GM19240 (cell line): ENCODE results near the gene DGLUCY.
"Not testable (repeated sequence)": the region's sequence is repeated elsewhere in the genome, so short reads cannot be mapped to it uniquely, and the experiment has no call there.

ENCODE experiments used
- DNase-seq: peaks from one replicate; pipeline ENCODE4 v3.0.0; 2011; ENCODE audit warnings: low spot score; ENCODE audit not compliant: insufficient read length

DGLUCY gene

GRCh38 chr14:91257328-91258010 is 143.6 kb downstream of the DGLUCY start:
- no peak for DNase-seq

GRCh38 chr14:91258011-91258618 is 144.2 kb downstream of the DGLUCY start:
- DNase-seq, result no peak

GRCh38 chr14:91258876-91259275 is 145.0 kb downstream of the DGLUCY start:
- DNase-seq, result no peak

DNA sequence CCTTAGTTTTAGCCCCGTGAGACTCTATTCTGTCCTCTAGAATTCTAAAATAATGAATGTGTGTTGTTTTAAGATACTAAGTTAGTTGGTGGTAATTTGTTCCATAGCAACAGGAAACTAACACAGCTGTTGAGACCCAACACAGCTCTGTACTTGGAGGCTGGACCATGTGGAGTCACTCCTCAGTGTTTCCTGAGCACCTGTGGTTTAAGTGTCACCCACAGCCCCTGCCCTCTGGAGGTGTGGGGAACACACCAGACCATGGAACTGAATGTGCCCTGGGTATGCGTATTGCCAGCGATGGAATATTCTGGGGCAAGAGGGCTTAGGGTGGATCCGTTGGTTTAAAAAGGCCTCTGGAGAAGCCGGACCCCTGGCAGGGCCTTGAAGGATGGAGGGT is 147.2 kb downstream of the DGLUCY start:
- DNase-seq, result no peak

DNA sequence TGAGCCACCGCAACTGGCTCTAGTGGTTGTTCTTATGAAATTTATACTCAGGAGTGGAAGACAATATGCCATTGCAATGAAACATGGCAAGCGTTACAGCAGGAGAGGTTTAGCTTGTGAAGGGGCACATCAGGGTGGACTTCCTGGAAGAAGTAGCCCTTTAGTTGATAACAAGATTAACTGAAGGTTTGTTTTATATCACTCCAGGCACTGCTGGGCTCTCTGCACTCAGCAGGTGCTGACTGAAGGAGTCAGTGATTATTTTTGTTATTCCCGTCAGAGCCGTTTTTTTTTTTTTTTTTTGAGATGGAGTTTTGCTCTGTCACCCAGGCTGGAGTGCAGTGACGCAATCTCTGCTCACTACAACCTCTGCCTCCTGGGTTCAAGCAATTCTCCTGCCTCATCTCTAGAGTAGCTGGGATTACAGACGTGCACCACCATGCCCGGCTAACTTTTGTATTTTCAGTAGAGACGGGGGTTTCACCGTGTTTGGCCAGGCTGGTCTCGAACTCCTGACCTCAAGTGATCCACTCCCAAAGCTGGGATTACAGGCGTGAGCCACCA is 148.2 kb downstream of the DGLUCY start:
- DNase-seq, result no peak

- no peak for DNase-seq
These were observed 149.5 kb downstream of the DGLUCY start for GRCh38 chr14:91263329-91263728.

- DNase-seq, result no peak
These were observed 150.6 kb downstream of the DGLUCY start for GRCh38 chr14:91264151-91265150.

DNA sequence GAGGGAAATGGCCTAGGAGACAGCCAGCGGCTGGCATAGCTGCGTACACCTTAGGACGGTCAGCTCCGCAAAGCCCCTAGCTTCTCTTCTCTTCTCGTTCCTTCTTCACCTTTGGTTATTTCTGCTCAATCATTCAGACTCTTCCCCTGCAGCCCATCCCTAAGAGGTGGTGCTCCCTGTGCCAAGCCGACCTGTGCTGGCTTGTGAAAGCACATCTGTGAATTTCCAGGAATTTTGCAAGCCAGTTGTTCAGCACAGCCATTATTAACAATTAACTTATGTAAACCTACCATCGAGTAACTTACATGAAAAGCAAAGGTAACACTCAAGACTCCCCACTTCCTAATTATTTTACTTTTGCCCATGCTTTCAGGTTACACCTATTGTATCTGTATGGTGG is 151.5 kb downstream of the DGLUCY start:
- DNase-seq, result no peak

- DNase-seq, result not testable (repeated sequence)
These were observed 152.4 kb downstream of the DGLUCY start for GRCh38 chr14:91266276-91266675.

GRCh38 chr14:91267965-91268437 is 154.1 kb downstream of the DGLUCY start:
- DNase-seq, result no peak

- no peak for DNase-seq
These were observed 155.5 kb downstream of the DGLUCY start for GRCh38 chr14:91269076-91269991.

DNA sequence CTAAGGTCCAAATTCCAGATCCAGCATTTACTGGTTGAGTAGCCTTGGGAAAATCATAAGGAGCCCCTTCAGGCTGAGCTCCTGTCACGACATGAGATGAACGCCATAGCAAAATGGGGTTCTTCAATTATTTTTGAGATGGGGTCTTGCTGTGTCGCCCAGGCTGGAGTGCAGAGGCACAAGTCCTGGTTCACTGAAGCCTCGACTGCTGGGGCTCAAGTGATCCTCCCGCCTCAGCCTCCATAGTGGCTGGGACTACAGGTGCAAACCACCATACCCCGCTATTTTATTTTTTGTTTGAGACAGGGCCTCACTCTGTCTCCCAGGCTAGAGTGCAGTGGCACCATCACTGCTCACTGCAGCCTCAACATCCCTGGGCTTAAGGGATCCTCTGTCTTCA is 156.3 kb downstream of the DGLUCY start:
- DNase-seq, result no peak

- DNase-seq, result no peak
These were observed 156.7 kb downstream of the DGLUCY start for GRCh38 chr14:91270619-91271018.

GRCh38 chr14:91271639-91272038 is 157.8 kb downstream of the DGLUCY start:
- no peak for DNase-seq

GRCh38 chr14:91272341-91273272 is 158.7 kb downstream of the DGLUCY start:
- no peak for DNase-seq

- DNase-seq, result no peak
These were observed 159.5 kb downstream of the DGLUCY start for GRCh38 chr14:91273273-91273884.

DNA sequence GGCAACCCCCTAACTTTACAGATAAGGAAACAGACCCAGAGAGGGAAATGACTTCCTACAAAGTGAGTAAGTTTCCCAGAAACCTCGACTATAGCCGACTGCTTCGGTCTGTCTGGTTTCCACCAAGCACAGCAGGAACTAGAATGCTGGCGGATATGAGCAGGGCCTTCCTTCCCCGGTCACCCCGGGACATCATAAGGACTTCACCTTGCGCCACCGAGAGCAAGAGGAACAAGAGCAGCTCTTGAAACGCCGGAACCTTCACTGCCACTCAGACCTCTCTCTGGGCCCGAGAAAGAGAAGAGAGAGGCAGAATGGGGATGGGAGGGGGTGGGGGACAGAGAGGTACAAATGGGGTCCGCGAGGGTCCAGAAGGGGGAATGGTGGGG is 160.0 kb downstream of the DGLUCY start:
- DNase-seq, result no peak

GRCh38 chr14:91274796-91275195 is 160.9 kb downstream of the DGLUCY start:
- DNase-seq, result no peak
